Left lung (tissue), 10 donors: ENCODE results near the gene ZNF91. TPM values are rescaled to one million over a fixed set of nuclear protein-coding genes. Genes with fewer than 3 reads are reported as not detected.

Experiments used
- ATAC-seq: fragments of 200-7000 bp; cut with Tn5 transposase; one replicate; pipeline ENCODE4 v1.9.1; 2020; ENCODE audit warnings: moderate library complexity
- DNase-seq, 4 donors: peaks; one replicate each; pipeline ENCODE4 v3.0.0-alpha.2; 2013 to 2020
- H3K27ac ChIP-seq, 2 donors: fragments of 200-600 bp; sonication (generic) in 1 of 2; one replicate each; pipeline versions ENCODE4 v1.5.0 to v1.8.0; 2020 to 2021
- H3K27me3 ChIP-seq, 2 donors: fragments of 200-600 bp; sonication (generic) in 1 of 2; one replicate each; pipeline versions ENCODE4 v1.5.0 to v1.8.0; 2020 to 2021
- H3K36me3 ChIP-seq, 2 donors: fragments of 200-600 bp; sonication (generic) in 1 of 2; one replicate each; pipeline versions ENCODE4 v1.5.0 to v1.8.0; 2020 to 2021
- H3K4me1 ChIP-seq, 2 donors: fragments of 200-600 bp; one replicate each; pipeline ENCODE4 v1.8.0; 2021
- H3K4me3 ChIP-seq, 2 donors: fragments of 200-600 bp; sonication (generic) in 1 of 2; one replicate each; pipeline versions ENCODE4 v1.5.0 to v1.8.0; 2020 to 2021; ENCODE audit warnings: mild to moderate bottlenecking in 1 of 2
- H3K9me3 ChIP-seq, 2 donors: fragments of 200-600 bp; sonication (generic) in 1 of 2; one replicate each; pipeline versions ENCODE4 v1.5.0 to v1.8.0; 2020 to 2021
- CTCF ChIP-seq, 2 donors: fragments of 200-600 bp; sonication (generic) in 1 of 2; IDR thresholded peaks; one replicate each; pipeline versions ENCODE4 v1.5.0 to v1.8.0; 2021; ENCODE audit warnings: antibody characterized with exemption in 2 of 2
- intact Hi-C, 2 donors: fragments of 100-400 bp; cut with DNase I; formaldehyde crosslinking; loops; one replicate each; pipeline versions ENCODE4 v1.11.2 to v1.14.2; 2022
- polyA plus RNA-seq, 6 donors: library from polyadenylated mRNA; unstranded; fragments of 120-200 nt; gene quantifications; one replicate each; pipeline ENCODE4 v1.2.1, GENCODE V29; 2013; ENCODE audit not compliant: insufficient read length in 6 of 6
- total RNA-seq, 2 donors: library from RNA; stranded (reverse); fragmentation: NEBNext Ultra II Directional; extraction: Animal tissue kit (Norgen Biotek cat#: 25700); gene quantifications; one replicate each; pipeline ENCODE4 v1.2.1, GENCODE V29; 2021
- donor health status: DM: no; HTN: yes; CAD: no.
- donor health status: DM: no; HTN: no; CAD: no.

The ZNF91 gene
- total and polyA plus RNA-seq, 8 donors, result 36.8 to 72.1 (median 60.1) TPM

DNA sequence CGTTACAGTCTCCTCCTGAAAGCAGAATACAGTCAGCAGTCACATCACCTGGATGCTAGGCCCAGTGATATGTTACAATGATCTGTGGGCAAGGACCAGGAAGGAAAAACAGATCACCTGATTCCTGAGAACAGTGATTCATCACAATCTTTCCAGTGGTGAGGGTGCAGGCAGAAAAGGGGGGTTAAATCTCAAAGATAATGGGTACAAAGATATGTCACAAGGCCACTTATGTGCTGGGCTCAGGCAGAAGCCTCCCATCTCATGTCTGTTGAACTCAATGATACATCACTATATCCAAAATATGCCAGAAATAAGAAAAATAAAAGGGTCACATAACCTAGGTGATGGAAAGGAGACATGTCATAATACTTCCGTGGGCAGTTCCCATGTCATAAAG is 10.8 kb upstream of the ZNF91 start:
- no peak for TF ChIP-seq CTCF (IDR thresholded peaks at IDR 0.05)
- no peak overlapping the region for H3K4me3 ChIP-seq
- H3K36me3 ChIP-seq, result no peaks in the 10 kb centered on the region
- DNase-seq (no peak), ATAC-seq (no peak)
- H3K27ac ChIP-seq, result no peak overlapping the region
- no peaks in the 10 kb centered on the region for H3K27me3 ChIP-seq
- intact Hi-C loops, result no loop called here
- H3K9me3 ChIP-seq, result peaks cover 0 to 16% of the 10 kb centered on the region in 2 donors
- H3K4me1 ChIP-seq, result no peaks in the 10 kb centered on the region

DNA sequence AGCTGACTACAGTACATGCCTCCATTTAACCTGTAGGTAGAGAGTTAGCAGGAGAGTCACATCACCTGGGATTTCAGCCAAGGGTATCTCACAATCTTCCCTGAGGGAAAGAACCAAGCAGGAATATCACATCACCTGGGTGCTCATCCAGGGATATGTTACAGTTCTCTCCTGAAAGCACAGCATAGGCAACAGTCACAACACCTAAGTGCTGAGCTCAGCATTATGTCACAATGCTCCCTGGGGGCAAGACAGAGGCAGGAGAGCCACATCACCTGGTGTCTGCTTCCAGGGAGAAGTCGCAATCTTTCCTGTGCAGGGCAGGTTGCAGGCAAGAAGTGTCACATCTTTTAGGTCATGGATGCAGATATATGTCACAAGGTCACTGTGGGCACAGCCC is 9.4 kb upstream of the ZNF91 start:
- intact Hi-C loops, result no loop called here
- H3K4me3 ChIP-seq, result no peak overlapping the region
- no peaks in the 10 kb centered on the region for H3K27me3 ChIP-seq
- no peak for ATAC-seq
- no peak for TF ChIP-seq CTCF (IDR thresholded peaks at IDR 0.05)
- peaks cover 0 to 16% of the 10 kb centered on the region in 2 donors for H3K9me3 ChIP-seq
- no peaks in the 10 kb centered on the region for H3K4me1 ChIP-seq
- DNase-seq, result no peak
- H3K27ac ChIP-seq, result no peak overlapping the region
- H3K36me3 ChIP-seq, result no peaks in the 10 kb centered on the region

GRCh38 chr19:23403581-23404324 is 8.5 kb upstream of the ZNF91 start:
- no peaks in the 10 kb centered on the region for H3K36me3 ChIP-seq
- TF ChIP-seq CTCF (IDR thresholded peaks at IDR 0.05), result no peak
- no peaks in the 10 kb centered on the region for H3K4me1 ChIP-seq
- ATAC-seq (no peak), DNase-seq (no peak)
- H3K27ac ChIP-seq, result no peak overlapping the region
- peaks cover 0 to 11% of the 10 kb centered on the region in 2 donors for H3K9me3 ChIP-seq
- no peaks in the 10 kb centered on the region for H3K27me3 ChIP-seq
- no peak overlapping the region for H3K4me3 ChIP-seq
- intact Hi-C loops, result no loop called here

GRCh38 chr19:23403052-23403451 is 7.8 kb upstream of the ZNF91 start:
- H3K9me3 ChIP-seq, result peaks cover 0 to 9% of the 10 kb centered on the region in 2 donors
- no peak overlapping the region for H3K4me3 ChIP-seq
- no peaks in the 10 kb centered on the region for H3K36me3 ChIP-seq
- no peak overlapping the region for H3K27ac ChIP-seq
- no peak for TF ChIP-seq CTCF (IDR thresholded peaks at IDR 0.05)
- ATAC-seq (no peak), DNase-seq (no peak)
- no peaks in the 10 kb centered on the region for H3K4me1 ChIP-seq
- H3K27me3 ChIP-seq, result no peaks in the 10 kb centered on the region
- intact Hi-C loops, result no loop called here

DNA sequence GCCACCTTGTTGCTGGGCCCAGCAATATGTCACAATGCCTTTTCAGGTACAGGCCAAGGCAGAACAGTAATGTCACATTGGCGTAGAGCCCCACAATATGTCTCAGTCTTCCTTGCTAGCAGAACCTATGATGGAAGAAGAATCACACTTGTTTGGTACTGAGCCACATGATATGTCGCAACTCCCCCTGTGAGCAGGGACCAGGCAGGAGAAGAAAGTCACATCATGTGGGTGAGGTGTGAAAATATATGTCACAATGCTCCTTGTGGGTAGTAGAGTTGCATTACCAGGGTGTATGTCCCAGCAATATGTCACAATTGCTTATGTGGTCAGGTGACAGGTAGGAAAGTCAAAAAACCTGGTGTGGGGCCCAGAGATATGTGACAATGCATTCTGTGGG is 7.1 kb upstream of the ZNF91 start:
- intact Hi-C loops, result no loop called here
- Histone ChIP-seq H3K27ac (no peak overlapping the region), H3K9me3 (peaks cover 0 to 9% of the 10 kb centered on the region in 2 donors), H3K36me3 (no peaks in the 10 kb centered on the region), H3K27me3 (no peaks in the 10 kb centered on the region), H3K4me3 (no peak overlapping the region), H3K4me1 (no peaks in the 10 kb centered on the region)
- no peak for ATAC-seq
- no peak for TF ChIP-seq CTCF (IDR thresholded peaks at IDR 0.05)
- no peak for DNase-seq
